ENCODE measurements around the gene BEST4.

Gene BEST4

DNA sequence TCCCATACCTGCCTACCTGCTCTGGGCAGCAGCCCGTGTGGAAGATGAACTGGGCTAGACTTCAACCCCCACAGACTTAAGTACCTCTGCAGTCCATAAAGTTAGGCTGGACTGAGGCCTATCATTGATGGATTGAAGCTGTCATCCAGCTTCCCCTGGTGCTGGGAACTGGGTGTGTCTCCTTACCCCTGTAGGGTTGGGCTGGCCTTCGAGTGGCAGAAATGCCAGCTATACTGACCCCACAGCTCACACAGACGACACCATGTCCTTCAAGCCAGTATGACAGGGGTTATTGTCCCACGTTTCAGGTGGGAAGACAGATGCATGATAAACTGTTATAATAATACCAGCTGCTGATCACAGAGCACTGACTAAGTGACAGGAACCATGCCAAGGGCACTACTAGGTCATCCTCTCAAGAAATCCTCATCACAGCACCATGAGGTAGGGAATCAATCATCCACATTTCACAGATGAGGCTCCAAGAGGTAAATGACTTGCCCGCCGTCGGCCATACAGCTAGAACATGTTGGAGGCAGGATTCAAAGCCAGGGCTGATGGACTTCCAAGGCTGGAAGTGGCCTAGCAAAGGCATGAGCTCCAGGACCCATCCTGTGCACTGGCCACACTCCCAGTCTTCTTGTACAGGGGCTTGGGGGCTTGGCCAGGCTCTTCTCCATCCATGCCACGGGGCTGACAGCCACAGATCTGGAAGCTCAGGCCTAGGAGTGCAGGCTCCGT is at the start of gene BEST4:
Gene BEST4, minus strand, starts transcription at position 51 of the 741 bp plus-strand sequence. CDS start 465 bp downstream, outside the sequence.
- TF ChIP-seq, protein P1, sequence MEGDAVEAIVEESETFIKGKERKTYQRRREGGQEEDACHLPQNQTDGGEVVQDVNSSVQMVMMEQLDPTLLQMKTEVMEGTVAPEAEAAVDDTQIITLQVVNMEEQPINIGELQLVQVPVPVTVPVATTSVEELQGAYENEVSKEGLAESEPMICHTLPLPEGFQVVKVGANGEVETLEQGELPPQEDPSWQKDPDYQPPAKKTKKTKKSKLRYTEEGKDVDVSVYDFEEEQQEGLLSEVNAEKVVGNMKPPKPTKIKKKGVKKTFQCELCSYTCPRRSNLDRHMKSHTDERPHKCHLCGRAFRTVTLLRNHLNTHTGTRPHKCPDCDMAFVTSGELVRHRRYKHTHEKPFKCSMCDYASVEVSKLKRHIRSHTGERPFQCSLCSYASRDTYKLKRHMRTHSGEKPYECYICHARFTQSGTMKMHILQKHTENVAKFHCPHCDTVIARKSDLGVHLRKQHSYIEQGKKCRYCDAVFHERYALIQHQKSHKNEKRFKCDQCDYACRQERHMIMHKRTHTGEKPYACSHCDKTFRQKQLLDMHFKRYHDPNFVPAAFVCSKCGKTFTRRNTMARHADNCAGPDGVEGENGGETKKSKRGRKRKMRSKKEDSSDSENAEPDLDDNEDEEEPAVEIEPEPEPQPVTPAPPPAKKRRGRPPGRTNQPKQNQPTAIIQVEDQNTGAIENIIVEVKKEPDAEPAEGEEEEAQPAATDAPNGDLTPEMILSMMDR (IDR thresholded peaks at IDR 0.05; ENCODE audit: insufficient read depth, low read depth, low read length, missing control alignments) = no peak
- H3K4me3 ChIP-seq (ENCODE audit: low read length) = no peak within 1 kb of the TSS
- DNase-seq (ENCODE audit: low read depth) = no peak

DNA sequence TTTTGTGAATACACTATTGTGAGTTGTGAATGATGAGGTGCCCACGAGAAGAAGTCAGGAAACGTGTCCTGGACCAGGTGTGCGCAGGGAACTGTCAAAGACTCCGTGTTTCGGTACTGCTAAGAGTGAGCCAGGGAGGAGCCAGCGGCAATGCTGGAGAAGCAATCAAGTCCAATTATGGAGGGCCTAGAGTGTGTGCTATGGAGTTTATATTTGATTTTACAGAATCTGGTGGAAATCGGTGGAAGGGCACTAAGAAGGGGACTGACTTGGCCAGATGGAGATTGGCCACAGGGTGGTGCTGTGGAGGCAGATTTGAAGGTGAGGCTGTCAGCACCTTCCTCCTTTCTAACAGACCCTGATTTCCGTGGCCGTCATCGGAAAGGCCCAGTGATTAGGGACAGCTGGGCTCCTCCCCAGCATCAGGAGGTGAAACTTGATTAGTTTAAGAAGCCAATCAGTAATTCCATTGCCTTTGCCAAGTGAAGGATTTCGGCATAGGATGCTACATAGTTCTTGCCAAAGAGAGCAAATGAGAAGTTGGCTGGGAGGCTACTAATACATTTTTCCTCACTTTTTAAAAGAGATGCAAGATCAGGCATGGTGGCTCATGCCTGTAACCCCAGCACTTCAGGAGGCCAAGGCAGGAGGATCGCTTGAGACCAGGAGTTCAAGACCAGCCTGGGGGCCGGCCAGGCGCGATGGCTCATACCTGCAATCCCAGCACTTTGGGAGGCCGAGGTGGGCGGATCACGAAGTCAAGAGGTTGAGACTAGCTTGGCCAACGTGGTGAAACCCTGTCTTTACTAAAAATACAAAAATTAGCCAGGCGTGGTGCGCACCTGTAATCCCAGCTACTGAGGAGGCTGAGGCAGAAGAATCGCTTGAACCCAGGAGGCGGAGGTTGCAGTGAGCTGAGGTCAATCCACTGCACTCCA is 48.0 kb upstream of the BEST4 start:
- no peak overlapping the region for H3K4me3 ChIP-seq (ENCODE audit: low read length)
- TF ChIP-seq, protein P1 (IDR thresholded peaks at IDR 0.05; ENCODE audit: insufficient read depth, low read depth, low read length, missing control alignments) = peak; percentile 93
- DNase-seq (ENCODE audit: low read depth) = peak; percentile 85

DNA sequence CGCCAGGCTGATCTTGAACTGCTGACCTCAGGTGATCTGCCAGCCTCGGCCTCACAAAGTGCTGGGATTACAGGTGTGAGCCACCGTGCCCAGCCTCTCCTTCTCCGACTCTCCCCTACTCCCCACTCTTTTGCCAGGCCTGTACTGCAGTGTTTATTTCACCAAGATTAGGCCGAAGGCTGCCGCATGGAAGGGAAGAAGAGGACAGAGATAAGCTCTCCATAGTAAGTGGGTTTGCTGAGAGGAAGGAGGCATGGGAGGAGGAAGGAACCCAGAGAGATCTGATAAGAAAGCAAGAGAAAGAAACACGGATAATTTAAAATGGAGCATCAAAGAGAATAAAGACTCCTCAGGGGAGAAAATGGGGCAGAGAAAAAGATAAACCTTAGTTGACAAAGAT is 46.4 kb upstream of the BEST4 start:
- TF ChIP-seq, protein P1 (IDR thresholded peaks at IDR 0.05; ENCODE audit: insufficient read depth, low read depth, low read length, missing control alignments) = no peak
- DNase-seq (ENCODE audit: low read depth) = no peak
- H3K4me3 ChIP-seq (ENCODE audit: low read length) = no peak overlapping the region

DNA sequence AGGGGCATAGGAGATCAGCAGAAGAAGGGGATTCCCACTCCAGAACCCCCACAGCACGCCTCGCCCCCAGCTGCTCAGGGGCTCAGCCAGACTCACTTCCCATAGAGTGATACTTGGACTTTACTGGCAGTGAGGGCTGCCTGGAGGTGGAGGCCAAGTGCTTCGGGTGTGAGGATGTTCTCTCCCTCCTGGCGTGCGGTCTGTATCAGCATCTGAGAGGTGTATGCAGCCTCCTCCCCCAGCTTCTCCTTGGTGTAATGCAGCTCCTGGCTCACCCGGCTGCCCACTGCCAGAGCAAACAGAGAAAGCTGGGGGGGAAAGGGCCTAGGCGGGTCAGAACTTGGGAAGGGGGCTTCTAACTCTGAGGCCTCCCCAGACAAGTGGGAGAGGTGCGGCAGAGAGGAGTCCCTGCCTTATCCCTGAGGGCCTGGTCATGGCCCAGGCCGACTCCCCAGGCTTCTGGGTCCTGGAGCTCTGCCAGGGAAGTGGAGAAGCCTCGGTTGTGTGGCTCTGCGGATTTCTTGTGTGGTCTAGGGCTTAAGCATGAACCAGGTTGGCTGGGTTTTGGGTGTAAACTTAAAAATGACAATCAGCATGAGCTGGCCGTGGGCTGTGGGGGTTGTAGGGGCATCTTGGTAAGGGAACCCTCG is 44.2 kb upstream of the BEST4 start:
- TF ChIP-seq, protein P1 (IDR thresholded peaks at IDR 0.05; ENCODE audit: insufficient read depth, low read depth, low read length, missing control alignments) = no peak
- no peak for DNase-seq (ENCODE audit: low read depth)
- no peak overlapping the region for H3K4me3 ChIP-seq (ENCODE audit: low read length)

DNA sequence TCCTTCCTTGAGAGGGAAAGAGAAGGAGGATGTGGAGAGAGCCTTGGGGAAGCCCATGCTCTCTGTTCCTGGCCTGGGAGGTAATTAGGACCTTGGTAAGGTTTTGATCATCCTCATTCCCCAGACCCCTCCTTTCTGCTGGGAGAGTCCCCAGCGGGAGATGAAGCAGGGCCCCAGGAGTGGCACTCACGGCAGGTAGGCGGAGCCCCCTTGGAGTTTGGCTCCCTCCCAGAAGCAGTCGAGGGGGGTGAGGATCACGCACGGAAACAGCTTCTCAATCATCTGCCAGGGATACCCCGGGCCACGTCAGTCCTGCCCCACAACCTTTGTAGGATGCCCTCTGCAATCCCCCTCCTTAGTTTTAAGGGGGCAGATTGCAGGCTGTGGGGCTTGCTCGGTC is 43.5 kb upstream of the BEST4 start:
- no peak overlapping the region for H3K4me3 ChIP-seq (ENCODE audit: low read length)
- DNase-seq (ENCODE audit: low read depth) = no peak
- TF ChIP-seq, protein P1 (IDR thresholded peaks at IDR 0.05; ENCODE audit: insufficient read depth, low read depth, low read length, missing control alignments) = no peak

DNA sequence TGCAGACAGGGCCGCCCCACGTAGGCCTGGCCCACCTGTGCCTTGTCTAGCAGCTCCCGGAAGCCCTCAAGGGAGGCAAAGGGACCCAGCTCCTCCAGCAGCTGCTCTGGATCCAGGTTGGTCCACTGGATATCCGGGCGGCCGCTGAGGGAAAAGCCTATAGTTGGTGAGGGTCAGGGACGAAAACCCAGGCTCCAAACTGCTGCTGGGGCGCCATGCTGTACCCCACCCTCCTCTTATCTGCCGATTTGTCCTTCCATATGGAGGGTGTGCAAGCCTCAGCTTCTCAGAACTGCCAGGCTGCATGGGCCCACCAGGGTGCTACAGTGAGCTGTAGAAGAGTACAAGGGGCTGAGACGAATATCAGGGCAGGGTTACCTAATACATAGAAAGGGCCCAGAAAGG is 42.9 kb upstream of the BEST4 start:
- TF ChIP-seq, protein P1 (IDR thresholded peaks at IDR 0.05; ENCODE audit: insufficient read depth, low read depth, low read length, missing control alignments) = no peak
- DNase-seq (ENCODE audit: low read depth) = no peak
- no peak overlapping the region for H3K4me3 ChIP-seq (ENCODE audit: low read length)
